ENCODE results near the gene EPS8L1. TPM values are rescaled to one million over a fixed set of nuclear protein-coding genes. Genes with fewer than 3 reads are reported as not detected.

Gene EPS8L1
- total RNA-seq, 6 donors from 2014 or later: 30.2 to 55.7 (median 43.3) TPM

DNA sequence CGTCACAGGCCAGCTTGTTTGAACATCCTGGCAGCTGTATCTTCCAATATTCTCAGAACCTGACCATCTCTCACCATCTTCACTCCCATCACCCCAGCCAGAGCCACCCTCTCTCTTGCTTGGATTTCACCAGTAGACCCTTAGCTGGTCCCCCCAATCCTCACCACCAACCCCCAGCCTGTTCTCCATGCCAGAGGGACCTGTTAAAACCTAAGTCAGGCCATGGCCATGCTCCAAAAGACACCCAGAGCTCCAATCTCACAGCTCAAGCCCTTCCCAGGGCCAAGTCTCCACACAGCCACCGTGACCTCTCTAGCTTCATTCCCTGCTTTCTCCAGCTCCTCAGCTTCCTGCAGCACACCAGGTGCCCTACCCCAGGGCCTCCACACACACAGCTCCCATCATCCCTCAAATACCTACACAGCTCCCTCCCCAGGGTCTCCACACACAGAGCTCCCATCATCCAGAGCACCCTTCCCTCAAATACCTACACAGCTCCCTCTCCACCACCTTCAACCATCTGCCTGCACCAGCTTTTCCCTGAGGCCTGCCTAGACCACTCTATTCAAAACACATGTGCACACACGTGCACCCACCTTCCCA lies 13.8 kb downstream of the EPS8L1 start:
- DNase-seq (no peak), ATAC-seq (ENCODE audit: low FRiP score in 2 of 2) (no peak)
- WGBS, 2 donors: 93 to 96% methylated on average over 3 of the region's 3 CpGs
- Histone ChIP-seq H3K4me1 (peaks cover 17 to 27% (median 27%) of the 10 kb centered on the region in 4 donors), H3K27ac (no peak overlapping the region), H3K36me3 (peaks cover 11 to 37% (median 32%) of the 10 kb centered on the region in 4 donors), H3K4me3 (no peak overlapping the region), H3K27me3 (peaks cover 0 to 7% (median 2%) of the 10 kb centered on the region in 4 donors), H3K9me3 (no peaks in the 10 kb centered on the region)
- TF ChIP-seq, protein P1, sequence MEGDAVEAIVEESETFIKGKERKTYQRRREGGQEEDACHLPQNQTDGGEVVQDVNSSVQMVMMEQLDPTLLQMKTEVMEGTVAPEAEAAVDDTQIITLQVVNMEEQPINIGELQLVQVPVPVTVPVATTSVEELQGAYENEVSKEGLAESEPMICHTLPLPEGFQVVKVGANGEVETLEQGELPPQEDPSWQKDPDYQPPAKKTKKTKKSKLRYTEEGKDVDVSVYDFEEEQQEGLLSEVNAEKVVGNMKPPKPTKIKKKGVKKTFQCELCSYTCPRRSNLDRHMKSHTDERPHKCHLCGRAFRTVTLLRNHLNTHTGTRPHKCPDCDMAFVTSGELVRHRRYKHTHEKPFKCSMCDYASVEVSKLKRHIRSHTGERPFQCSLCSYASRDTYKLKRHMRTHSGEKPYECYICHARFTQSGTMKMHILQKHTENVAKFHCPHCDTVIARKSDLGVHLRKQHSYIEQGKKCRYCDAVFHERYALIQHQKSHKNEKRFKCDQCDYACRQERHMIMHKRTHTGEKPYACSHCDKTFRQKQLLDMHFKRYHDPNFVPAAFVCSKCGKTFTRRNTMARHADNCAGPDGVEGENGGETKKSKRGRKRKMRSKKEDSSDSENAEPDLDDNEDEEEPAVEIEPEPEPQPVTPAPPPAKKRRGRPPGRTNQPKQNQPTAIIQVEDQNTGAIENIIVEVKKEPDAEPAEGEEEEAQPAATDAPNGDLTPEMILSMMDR (IDR thresholded peaks at IDR 0.05): no peak
- TF ChIP-seq POLR2AphosphoS5 (IDR thresholded peaks at IDR 0.05) (no peak), POLR2A (IDR thresholded peaks at IDR 0.05) (no peak), EP300 (IDR thresholded peaks at IDR 0.05) (no peak)

DNA sequence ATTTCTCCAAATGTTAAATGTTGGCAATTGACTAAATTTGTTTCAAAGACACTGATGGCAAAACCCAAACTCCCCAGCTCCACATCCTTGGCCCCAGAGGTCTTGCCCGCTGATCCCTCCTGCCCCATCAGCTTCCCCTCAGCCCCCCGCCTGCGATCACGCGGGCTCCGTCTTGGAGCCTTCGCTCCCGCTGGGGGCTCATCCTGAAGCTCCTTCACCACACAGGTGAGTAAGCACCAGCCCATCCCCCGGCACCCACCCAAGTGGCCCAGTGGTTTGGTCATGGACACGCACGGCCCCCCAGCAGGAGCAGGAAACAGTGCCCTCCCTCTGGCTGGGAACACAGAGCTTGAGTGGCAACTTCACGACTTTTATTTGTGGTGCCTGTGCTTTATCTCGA lies 14.9 kb downstream of the EPS8L1 start:
- DNase-seq: peak in 1 of 2 donors; percentile 64
- WGBS, 2 donors: 92 to 93% methylated on average over 10 to 13 of the region's 13 CpGs
- Histone ChIP-seq H3K9me3 (no peaks in the 10 kb centered on the region), H3K27ac (no peak overlapping the region), H3K27me3 (peaks cover 0 to 7% (median 2%) of the 10 kb centered on the region in 4 donors), H3K36me3 (peaks cover 14 to 49% (median 43%) of the 10 kb centered on the region in 4 donors), H3K4me3 (no peak overlapping the region), H3K4me1 (peaks cover 17 to 27% (median 27%) of the 10 kb centered on the region in 4 donors)
- ATAC-seq (ENCODE audit: low FRiP score in 2 of 2): no peak
- TF ChIP-seq EP300 (IDR thresholded peaks at IDR 0.05): no peak
- no peak for TF ChIP-seq POLR2A (IDR thresholded peaks at IDR 0.05)
- TF ChIP-seq POLR2AphosphoS5 (IDR thresholded peaks at IDR 0.05): no peak
- TF ChIP-seq, protein P1 (IDR thresholded peaks at IDR 0.05): no peak

DNA sequence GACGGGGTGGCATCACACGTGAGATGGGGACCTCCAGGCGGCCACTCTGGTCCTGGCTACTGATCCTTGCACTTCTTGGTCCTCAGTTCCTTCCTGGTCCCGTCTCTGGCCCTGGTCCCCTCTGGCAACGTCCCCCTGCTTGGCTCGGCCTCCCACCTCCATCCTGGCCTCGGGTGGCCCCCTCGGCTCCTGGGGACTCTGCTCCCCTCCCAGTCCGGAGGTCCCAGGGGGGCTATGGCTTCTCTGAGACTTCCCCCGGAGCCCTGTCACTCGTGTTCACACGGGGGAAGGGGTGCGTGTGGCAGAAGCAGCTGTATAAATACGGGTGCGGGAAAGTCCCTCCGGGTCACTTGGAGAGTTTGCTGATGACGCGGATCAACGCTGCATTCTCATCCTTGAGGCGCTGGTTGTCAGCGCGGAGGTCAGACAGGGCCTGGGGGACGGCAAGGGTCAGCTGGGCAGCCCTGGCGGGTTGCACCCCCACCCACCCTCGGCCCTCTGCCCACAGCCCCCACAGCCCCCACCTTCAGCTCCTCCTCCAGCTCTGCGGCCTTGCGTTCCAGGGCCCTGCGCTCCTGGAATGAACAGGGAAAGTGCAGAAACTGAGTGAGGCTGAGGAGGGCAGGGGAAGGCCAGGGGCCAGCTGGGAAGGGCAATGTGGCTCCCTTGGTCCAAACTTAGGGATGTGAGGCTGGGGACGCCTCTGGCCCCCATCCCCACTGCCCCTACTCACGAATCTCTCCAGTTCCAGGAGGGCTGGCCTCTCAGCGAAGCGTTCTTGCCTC lies 15.6 kb downstream of the EPS8L1 start:
- DNase-seq (peak in 1 of 2 donors; percentile 67), ATAC-seq (ENCODE audit: low FRiP score in 2 of 2) (no peak)
- no peaks in the 10 kb centered on the region for H3K9me3 ChIP-seq
- H3K27me3 ChIP-seq: peaks cover 0 to 4% (median 1%) of the 10 kb centered on the region in 4 donors
- H3K27ac ChIP-seq: no peak overlapping the region
- TF ChIP-seq POLR2A (IDR thresholded peaks at IDR 0.05): no peak
- TF ChIP-seq, protein P1 (IDR thresholded peaks at IDR 0.05): no peak
- no peak for TF ChIP-seq POLR2AphosphoS5 (IDR thresholded peaks at IDR 0.05)
- TF ChIP-seq EP300 (IDR thresholded peaks at IDR 0.05): no peak
- no peak overlapping the region for H3K4me3 ChIP-seq
- peaks cover 16 to 56% (median 50%) of the 10 kb centered on the region in 4 donors for H3K36me3 ChIP-seq
- H3K4me1 ChIP-seq: peaks cover 16 to 25% (median 22%) of the 10 kb centered on the region in 4 donors
- WGBS, 2 donors: 88 to 91% methylated on average over 12 to 31 of the region's 32 CpGs

DNA sequence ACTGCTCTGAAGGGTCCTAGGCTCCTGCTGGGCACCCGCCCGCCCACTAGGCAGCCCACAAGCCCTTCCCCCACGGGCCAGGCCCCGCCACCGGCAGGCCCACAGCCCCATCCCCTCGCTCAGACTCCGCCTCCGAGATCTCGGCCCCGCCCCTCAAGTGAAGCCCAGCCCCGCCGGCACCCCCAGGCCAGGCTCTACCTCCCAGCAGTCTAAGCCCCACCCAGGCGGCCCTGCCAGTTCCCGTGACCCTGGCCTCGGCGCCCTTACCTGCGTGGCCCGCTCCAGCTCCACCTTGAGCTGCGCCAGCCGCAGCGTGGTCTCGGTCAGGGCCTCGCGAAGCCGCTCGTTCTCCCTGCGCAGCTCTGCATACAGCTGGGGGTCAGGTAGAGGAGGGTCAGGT lies 16.3 kb downstream of the EPS8L1 start:
- peak in 1 of 2 donors; percentile 83 for DNase-seq
- 82 to 100% methylated on average over 1 to 12 of the region's 27 CpGs for WGBS, 2 donors
- H3K27me3 ChIP-seq: no peaks in the 10 kb centered on the region
- H3K9me3 ChIP-seq: no peaks in the 10 kb centered on the region
- peaks cover 16 to 58% (median 50%) of the 10 kb centered on the region in 4 donors for H3K36me3 ChIP-seq
- ATAC-seq (ENCODE audit: low FRiP score in 2 of 2): no peak
- TF ChIP-seq POLR2A (IDR thresholded peaks at IDR 0.05) (no peak), EP300 (IDR thresholded peaks at IDR 0.05) (no peak), POLR2AphosphoS5 (IDR thresholded peaks at IDR 0.05) (no peak)
- TF ChIP-seq, protein P1 (IDR thresholded peaks at IDR 0.05): no peak
- H3K4me3 ChIP-seq: no peak overlapping the region
- H3K4me1 ChIP-seq: peaks cover 10 to 19% (median 16%) of the 10 kb centered on the region in 4 donors
- no peak overlapping the region for H3K27ac ChIP-seq
